Measurements from ENCODE around the gene CASZ1.

Gene CASZ1

GRCh38 chr1:10764296-10764798 is 32.1 kb downstream of the CASZ1 start:
- no peak for DNase-seq (ENCODE audit: low read depth in 1 of 2, low spot score in 1 of 2)
- no peaks in the 10 kb centered on the region for H3K27me3 ChIP-seq (ENCODE audit: insufficient read depth, poor library complexity, severe bottlenecking)
- TF ChIP-seq POLR2AphosphoS5 (IDR thresholded peaks at IDR 0.05; ENCODE audit: low read depth) (no peak), SPI1 (IDR thresholded peaks at IDR 0.05; ENCODE audit: borderline replicate concordance, low read depth) (no peak), REST (IDR thresholded peaks at IDR 0.05; ENCODE audit: insufficient replicate concordance, low read depth) (no peak), GABPA (IDR thresholded peaks at IDR 0.05; ENCODE audit: low read depth) (no peak), CTCF (IDR thresholded peaks at IDR 0.05; ENCODE audit: insufficient read depth, low read length) (no peak)
- no peak overlapping the region for H3K27ac ChIP-seq (replicated peaks)
- no peak overlapping the region for H3K4me3 ChIP-seq (replicated peaks; ENCODE audit: insufficient read depth, low read length)

GRCh38 chr1:10762875-10763274 is 33.6 kb downstream of the CASZ1 start:
- H3K27me3 ChIP-seq (ENCODE audit: insufficient read depth, poor library complexity, severe bottlenecking): peaks cover under 1% of the 10 kb centered on the region

GRCh38 chr1:10762153-10762523 is 34.3 kb downstream of the CASZ1 start:
- no peak for DNase-seq (ENCODE audit: low read depth in 1 of 2, low spot score in 1 of 2)
- Histone ChIP-seq H3K4me3 (replicated peaks; ENCODE audit: insufficient read depth, low read length) (no peak overlapping the region), H3K27me3 (ENCODE audit: insufficient read depth, poor library complexity, severe bottlenecking) (peaks cover 3% of the 10 kb centered on the region), H3K27ac (replicated peaks) (no peak overlapping the region)
- TF ChIP-seq CTCF (IDR thresholded peaks at IDR 0.05; ENCODE audit: insufficient read depth, low read length) (no peak), GABPA (IDR thresholded peaks at IDR 0.05; ENCODE audit: low read depth) (no peak), SPI1 (IDR thresholded peaks at IDR 0.05; ENCODE audit: borderline replicate concordance, low read depth) (no peak), REST (IDR thresholded peaks at IDR 0.05; ENCODE audit: insufficient replicate concordance, low read depth) (no peak), POLR2AphosphoS5 (IDR thresholded peaks at IDR 0.05; ENCODE audit: low read depth) (no peak)

More at GRCh38 chr1:10762875-10763274, 33.6 kb downstream of the CASZ1 start:
- no peak for DNase-seq (ENCODE audit: low read depth in 1 of 2, low spot score in 1 of 2)
- TF ChIP-seq GABPA (IDR thresholded peaks at IDR 0.05; ENCODE audit: low read depth): no peak
- no peak for TF ChIP-seq POLR2AphosphoS5 (IDR thresholded peaks at IDR 0.05; ENCODE audit: low read depth)
- no peak for TF ChIP-seq REST (IDR thresholded peaks at IDR 0.05; ENCODE audit: insufficient replicate concordance, low read depth)
- Histone ChIP-seq H3K27ac (replicated peaks) (no peak overlapping the region), H3K4me3 (replicated peaks; ENCODE audit: insufficient read depth, low read length) (no peak overlapping the region)
